GM13977 (cell line): ENCODE data around the gene CBLIF.

ENCODE experiments used
- DNase-seq: peaks from one replicate; pipeline ENCODE4 v3.0.0; 2012; ENCODE audit warnings: low spot score
- in situ Hi-C: fragments of 300-500 bp; cut with MboI; formaldehyde crosslinking; loops from one replicate; pipeline ENCODE4 v1.12.0; 2022; ENCODE audit warnings: low sequenced_read_pairs, low pct_unique_long_range_greater_than_20kb, mixed read lengths, inconsistent platforms; ENCODE audit not compliant: unreplicated experiment
- TF ChIP-seq, protein P1 (sequence below): IDR thresholded peaks from 2 replicates; pipeline ENCODE4 v1.5.1; 2012; ENCODE audit warnings: mild to moderate bottlenecking, control low read depth; ENCODE audit not compliant: insufficient read depth; ENCODE audit errors: extremely low read depth, missing control alignments

CBLIF gene

DNA sequence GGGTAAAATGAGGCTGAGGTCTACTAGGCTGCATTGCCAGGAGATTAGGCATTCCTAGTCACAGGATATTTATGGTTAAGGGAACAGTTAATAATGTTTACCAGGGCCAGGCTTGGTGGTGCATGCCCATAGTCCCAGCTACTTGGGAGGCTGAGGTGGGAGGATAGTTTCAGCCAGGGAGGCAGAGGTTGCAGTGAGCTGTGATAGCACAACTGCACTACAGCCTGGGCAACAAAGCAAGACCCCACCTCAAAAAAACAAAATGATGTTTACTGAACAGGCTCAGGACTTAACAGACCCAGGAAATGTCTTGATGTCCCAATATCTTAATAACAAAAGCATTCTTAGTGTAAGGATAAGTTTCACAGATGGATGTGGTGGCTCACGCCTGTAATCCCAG lies 31.9 kb downstream of the CBLIF start:
- in situ Hi-C loops: loop anchor here (25.0 kb wide), 1 partner anchor 674 kb away; the partner anchor contains the start of gene MS4A12
- no peak for DNase-seq
- TF ChIP-seq, protein P1, sequence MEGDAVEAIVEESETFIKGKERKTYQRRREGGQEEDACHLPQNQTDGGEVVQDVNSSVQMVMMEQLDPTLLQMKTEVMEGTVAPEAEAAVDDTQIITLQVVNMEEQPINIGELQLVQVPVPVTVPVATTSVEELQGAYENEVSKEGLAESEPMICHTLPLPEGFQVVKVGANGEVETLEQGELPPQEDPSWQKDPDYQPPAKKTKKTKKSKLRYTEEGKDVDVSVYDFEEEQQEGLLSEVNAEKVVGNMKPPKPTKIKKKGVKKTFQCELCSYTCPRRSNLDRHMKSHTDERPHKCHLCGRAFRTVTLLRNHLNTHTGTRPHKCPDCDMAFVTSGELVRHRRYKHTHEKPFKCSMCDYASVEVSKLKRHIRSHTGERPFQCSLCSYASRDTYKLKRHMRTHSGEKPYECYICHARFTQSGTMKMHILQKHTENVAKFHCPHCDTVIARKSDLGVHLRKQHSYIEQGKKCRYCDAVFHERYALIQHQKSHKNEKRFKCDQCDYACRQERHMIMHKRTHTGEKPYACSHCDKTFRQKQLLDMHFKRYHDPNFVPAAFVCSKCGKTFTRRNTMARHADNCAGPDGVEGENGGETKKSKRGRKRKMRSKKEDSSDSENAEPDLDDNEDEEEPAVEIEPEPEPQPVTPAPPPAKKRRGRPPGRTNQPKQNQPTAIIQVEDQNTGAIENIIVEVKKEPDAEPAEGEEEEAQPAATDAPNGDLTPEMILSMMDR: no peak

DNA sequence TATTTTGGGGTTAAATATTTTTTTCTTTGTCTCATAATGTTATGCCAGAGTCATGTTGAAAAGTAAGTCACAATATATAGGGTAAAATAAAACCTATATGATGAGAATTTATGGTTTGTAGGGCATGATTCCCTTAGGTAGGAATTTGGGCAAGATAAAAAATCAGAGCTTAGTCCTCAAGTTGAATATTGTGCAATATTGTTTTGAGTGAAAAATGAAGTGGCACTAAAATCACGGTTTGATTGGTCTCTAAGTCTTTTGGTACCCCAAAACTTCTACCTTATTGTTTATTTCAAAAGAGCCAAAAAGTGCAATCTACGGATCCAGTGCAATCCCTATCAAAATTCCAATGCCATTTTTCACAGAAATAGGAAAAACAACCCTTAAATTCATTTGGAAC lies 33.1 kb downstream of the CBLIF start:
- in situ Hi-C loops: loop anchor here (25.0 kb wide), 1 partner anchor 675 kb away; the partner anchor contains the start of gene MS4A12
- DNase-seq: no peak
- TF ChIP-seq, protein P1: no peak

DNA sequence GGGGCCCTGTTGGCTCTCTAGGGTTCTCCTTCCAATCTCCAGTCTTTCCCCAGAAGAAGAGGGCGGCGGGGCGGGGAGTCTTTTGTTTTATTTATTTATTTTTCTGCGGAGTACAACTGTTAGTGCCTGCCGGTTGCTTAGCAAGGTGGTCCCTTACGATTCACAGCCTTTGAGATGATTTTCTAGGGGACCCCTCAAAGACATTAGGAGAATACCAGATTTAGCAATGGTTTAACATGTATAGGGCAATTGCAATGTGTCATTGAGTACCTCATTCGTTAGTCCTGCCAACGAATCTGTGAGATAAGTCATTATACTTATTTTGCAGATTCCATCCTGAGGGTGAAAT lies 34.4 kb downstream of the CBLIF start:
- TF ChIP-seq, protein P1: no peak
- DNase-seq: no peak
- in situ Hi-C loops: loop anchor here (25.0 kb wide), 1 partner anchor 676 kb away; the partner anchor contains the start of gene MS4A12

DNA sequence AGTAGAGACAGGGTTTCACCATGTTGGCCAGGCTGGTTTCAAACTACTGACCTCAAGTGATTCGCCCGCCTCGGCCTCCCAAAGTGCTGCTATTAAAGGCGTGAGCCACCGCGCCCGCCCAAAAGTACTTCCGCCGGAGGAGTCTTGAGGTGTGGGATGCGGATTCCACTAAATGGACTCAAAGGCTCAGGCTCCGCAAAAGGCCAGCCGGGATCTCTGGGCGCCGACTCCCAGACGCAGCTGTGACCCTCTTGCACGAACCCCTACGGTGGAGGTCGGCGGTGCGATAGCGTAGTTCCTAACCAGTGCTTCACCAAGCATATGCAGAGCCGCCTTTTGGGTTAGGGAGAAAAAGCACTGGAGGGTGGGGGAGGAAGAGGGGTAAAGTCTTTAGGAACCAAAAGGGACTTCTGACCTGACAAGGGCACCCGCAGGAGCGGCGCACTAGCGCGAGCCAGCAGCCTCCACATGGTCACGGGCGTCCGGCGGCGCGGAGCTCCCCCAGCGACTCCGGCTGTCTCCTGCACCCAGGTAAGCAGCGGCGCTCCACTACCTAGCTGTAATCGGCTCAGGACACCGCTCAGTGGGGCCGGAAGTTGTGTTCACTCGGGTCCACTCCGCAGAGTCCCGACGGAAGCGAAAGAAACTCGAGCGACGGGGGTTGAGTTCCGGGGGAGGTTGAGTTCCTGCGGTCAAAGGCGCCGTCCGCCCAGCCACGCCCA lies 34.9 kb downstream of the CBLIF start, which contains the start of gene MRPL16:
Gene MRPL16 (minus strand): TSS at position 590 of the 722 bp plus-strand sequence. CDS start 120 bp downstream, at position 470.
- TF ChIP-seq, protein P1: peak; percentile 20
- in situ Hi-C loops: loop anchor here (25.0 kb wide), 1 partner anchor 677 kb away; the partner anchor contains the start of gene MS4A12
- DNase-seq: peak; percentile 85

DNA sequence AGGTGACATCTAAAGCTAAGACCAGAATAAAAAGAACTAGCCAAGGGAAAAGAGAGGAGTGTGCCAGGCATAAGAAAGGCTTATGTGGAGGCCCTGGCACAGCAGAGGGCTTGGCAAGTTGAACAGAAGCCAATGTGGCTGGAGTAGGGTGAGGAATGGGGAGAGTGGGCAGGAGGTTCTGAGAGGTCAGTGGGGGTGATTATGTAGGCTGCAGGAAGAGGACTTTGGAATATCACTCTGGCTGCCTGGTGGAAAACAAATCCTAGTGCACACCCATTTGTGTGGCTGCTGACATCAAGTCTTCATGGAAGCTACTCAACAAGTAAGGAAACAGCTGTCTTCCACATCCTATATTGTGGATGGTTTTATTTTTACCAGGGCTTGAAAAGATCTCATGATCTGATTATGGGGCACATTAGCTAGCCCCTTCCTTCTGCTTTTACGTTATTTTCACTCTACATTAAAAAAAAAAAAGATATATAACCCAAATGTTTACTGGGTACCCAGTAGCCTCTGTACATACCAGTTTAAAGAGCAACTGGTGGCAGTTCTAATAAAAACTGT lies 38.2 kb downstream of the CBLIF start:
- TF ChIP-seq, protein P1: no peak
- in situ Hi-C loops: loop anchor here (10.0 to 25.0 kb wide), 2 partner anchors 52 to 680 kb away; partner anchors contain the start of genes MS4A12 and STX3
- no peak for DNase-seq

DNA sequence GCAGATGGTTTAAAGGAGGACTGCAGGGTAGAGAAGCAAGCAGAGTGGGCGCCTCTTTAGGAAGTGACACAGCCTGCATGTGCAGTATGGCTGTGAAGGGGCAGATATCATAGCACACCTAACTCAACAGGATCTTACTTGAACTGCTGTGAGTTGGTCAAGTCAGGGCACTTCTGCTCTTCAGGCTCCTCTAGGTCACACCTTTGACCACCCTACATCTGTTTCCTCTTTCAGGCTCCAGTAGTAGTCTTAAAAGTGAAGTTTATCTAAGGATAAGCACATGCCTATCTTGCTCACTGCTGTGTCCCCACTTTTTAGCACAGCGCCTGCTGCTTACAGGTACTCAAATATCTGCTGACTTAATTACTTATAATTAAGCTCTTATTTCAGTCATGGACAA lies 41.2 kb downstream of the CBLIF start:
- in situ Hi-C loops: loop anchor here (10.0 to 25.0 kb wide), 2 partner anchors 49 to 683 kb away; partner anchors contain the start of genes MS4A12 and STX3
- no peak for DNase-seq
- TF ChIP-seq, protein P1: no peak
